Activated CD4-positive, alpha-beta T cell treated with anti-CD3 and anti-CD28 coated beads for 48 hours (primary cell): Measurements from ENCODE around the gene WDR89.
A peak's percentile ranks its signal among the peaks of the same experiment; 100 is the strongest.
"Not testable (repeated sequence)": the region's sequence is repeated elsewhere in the genome, so short reads cannot be mapped to it uniquely, and the experiment has no call there.

Source experiments
- DNase-seq: peaks from one replicate; pipeline ENCODE4 v3.0.0-alpha.2; 2020

The WDR89 gene

DNA sequence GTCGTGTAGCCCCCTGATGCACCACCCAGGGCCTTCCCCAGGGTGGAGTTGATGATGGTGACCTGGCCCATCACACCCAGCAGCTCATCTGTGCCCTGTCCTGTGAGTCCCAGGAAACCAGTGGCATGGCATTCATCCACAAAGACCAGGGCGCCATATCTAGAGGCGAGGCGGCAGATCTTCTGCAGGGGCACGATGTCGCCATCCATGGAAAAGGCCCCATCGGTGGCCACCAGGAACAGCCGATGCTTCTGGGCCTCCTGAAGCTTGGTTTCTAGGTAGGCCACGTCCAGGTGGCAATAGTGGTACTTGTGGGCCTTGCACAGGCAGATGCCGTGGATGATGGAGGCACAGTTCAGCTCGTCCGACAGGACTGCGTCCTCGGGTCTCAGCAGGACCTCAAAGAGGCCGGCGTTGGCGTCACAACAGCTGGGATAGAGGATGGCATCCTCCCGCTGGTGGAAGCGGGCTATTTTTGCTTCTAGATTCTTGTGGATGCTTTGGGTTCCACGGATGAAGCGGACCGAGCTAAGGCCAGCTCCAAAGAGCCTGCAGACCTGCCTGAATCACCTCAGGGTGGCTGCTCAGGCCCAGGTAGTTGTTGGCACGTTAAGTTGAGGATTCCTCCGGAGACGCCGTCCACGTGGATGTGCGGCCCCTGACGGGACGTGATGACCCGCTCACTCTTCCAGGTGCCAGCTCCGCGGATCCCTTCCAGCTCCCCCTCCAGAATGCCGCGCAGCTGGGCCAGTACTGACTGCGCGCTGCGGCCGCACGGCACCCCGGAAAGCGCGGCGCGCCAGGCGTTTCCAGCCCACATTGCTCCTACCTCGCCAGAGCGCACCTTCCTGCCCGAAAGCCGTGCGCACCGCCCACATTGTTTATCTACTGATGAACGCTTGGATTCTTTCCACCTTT is 47.0 kb downstream of the WDR89 start:
- DNase-seq = no peak

DNA sequence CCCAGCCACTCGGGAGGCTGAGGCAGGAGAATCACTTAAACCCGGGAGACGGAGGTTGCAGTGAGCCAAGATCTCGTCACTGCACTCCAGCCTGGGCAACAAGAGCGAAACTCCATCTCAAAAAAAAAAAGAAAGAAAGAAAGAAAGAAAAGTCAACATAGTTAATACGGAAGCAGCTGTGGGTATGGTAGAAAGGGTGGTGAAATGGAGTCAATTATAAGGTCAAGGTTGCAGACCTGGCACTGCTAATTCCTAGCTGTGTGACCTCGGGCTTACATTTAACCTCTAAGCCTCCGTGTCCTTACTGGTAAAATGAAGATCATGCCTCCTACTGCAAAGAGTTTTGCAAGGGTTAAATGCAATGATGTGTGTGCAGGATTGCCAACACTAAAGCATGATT is 58.6 kb downstream of the WDR89 start:
- not testable (repeated sequence) for DNase-seq

DNA sequence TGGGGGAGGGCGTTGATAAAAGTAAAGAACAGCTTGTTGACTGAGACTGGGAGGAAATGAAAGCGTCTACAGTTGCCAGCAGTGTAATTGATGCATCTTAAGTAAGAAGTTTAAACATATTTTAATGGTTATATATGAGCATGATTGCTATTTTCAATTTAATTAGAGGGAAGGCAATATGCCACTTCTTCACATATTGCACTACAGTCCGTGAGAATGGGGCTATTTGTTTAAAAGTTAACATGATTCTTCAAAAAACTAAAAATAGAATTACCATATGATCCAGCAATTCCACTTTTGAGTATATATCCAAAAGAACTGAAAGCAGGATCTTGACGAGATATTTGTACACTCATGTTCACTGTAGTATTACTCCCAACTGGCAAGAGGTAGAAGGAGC is 60.2 kb downstream of the WDR89 start:
- DNase-seq = no peak

DNA sequence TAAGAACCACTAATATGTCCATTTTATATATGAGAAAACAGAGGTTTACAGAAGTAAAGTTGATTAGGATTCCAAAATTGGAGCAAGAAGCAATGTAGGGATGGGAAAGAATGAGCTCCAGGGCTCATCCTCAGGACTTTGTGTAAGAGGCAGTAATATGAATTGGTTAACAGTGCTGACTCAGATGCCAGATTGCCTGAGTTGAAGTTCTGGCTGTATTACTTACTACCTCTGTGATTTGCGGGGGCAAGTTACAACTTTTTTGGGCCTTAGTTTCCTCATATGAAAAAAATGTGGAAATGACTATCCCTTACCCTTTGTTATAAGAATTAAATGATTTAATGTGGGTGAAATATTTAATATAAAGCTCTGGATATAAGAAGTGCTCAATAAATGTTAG is 63.4 kb downstream of the WDR89 start:
- no peak for DNase-seq

DNA sequence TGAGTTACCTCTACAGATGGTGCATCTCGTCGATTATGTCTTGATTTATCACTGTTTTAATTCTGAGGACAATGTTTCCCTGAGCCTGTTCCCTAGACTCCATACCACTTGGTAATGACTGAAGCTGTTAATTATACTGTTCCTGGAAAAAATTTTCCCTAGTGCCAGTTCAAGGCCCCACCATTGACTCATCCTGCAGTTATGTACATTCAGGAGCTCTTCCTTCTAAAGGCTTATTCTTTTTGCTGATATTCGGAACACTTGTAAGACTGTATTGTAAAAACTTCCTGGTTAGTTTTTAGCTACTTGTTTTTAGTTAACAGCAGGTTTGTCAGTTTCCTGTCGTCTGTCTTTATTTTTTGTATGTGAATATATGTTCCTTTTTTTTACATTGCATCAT is 68.1 kb downstream of the WDR89 start:
- no peak for DNase-seq

DNA sequence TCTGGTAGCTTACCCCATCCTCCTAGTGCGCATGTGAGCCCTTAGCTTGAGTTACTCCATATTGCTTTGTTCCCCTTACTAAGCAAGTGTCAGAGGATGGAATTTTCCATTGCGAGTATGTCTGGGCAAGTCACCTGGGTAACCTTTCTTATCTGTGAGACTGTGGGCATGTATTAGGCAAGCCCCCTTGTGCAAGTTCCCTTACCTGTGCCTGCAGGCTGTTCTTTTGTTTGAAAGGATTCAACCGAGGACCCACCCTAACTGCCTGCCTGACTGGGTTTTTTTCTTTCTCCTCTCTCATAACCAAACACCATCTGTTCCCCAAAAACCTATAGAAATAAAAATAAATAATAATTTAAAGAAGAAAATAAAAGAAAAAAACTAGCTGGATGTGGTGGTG is 76.2 kb downstream of the WDR89 start:
- no peak for DNase-seq

DNA sequence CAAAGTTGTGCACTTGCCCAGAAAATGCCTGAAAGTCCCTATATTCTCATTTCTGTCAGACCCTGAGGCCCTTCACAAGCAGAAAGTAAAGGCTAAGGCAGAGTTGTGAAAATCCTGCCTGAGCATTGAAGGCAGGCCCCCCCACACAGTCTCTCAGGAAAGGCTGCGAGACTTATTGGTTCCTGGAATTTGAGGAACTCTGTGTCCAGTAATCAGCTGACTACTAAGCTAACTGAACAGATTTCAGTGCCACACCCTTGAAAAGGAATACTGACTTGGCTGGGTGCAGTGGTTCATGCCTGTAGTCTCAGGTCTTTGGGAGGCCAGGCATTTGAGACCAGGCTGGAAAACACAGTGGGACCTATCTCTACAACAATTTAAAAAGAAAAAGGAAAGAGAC is 77.4 kb downstream of the WDR89 start:
- no peak for DNase-seq

DNA sequence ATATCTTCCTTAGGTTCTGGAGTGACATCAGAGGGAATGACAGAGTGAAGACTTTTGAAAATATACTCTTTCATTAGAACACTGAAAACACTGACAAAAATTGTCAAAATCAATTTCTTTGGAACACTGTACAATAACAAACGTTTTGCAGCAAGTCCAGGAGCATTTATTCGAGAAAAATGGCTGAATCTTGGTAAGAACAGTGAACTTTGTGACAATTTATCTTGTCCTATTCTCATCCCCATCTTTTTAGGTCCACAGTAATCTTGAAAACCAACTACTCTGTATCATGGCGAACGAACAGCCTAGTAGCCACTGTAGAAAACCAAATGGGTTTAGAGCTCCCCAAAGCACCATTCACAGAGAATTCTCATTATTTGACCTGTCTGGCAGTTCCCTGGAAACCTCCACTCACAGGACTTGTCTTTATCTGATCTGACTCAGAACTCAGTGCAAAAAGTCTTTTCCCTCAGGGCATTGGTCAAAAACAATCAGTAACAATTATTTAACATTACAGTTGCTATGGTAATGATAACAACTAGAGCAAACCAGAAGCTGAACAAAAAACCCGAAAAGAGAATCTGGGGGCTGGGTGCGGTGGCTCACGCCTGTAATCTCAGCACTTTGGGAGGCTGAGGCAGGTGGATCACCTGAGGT is 78.2 kb downstream of the WDR89 start:
- DNase-seq = no peak

DNA sequence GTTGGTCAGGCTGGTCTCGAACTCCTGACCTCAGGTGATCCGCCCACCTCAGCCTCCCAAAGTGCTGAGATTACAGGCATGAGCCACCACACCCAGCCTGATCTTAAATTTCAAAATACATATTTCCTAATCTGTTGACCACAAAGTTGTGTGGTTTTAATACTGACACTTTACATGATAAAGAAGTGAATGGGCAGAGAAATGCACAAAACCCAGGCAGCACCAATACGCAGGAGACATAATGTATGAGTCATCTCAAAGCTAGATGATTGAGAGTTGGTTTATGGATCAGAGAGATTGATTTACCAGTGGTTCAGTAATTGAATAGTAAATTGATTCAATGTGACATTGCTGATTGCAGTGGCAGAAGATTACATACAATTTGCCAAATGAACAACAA is 79.3 kb downstream of the WDR89 start:
- no peak for DNase-seq

DNA sequence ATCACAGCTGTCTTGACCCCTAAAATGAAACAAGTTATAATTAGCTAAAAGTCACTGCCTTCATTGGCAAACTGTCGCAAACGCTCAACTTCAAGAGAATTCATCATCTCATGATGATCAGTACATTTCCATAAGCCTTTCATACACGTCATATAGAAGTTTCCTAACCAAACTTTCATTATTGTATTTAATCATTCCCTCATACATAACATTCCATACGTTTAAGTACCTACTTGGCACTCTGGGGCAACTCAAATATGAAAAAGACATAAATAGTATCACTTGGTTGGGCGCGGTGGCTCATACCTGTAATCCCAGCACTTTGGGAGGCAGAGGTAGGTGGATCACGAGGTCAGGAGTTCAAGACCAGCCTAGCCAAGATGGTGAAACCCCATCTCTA is 86.1 kb downstream of the WDR89 start:
- peak; percentile 26 for DNase-seq

DNA sequence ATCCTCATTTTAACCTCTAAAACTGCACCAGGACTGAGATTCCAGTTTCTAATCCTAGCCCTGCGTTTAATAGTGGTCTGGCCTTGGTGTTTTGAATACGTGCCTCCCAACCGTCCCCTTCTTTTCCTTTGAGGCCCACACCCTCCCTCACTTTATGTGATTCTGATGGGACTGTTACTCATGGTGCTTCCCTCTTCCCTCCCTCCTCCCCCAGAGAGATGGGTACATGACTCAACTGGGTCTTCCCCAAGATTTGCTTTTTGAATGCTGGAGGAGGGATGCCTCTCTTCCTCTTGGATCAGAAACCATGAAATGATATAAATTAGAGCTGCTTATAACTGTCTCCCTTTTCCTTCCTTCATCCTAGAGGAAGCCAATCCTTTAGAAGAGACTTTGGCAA is 90.3 kb downstream of the WDR89 start:
- no peak for DNase-seq

DNA sequence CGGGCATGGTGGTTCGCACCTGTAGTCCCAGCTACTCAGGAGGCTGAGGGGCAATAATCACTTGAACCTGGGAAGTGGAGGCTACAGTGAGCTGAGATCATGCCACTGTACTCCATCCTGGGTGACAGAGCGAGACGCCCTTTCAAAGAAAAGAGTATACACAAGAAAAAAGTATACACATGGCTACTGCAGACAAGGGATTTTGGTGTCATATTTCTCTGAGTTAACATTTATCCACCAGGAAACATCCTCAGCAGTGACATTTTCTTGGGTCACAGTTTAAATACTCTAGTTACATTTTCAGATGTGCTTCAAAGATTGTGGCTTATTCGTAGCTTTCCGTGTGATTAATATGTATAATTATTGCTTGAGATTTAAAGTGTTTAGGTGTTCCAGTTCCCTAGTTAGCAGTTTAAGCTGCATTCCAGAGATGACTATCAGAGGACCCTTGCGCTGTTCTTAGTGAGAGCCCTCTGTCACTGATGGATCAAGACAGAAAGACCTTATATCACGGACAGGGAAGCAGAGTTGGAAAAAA is 93.8 kb downstream of the WDR89 start:
- no peak for DNase-seq
